Osteoblast (primary cell): ENCODE results near the gene SUPT6H. TPM values are rescaled to one million over a fixed set of nuclear protein-coding genes. Genes with fewer than 3 reads are reported as not detected.

Experiments used
- DNase-seq: peaks from one replicate; pipeline ENCODE4 v3.0.0; 2011; ENCODE audit warnings: low spot score, mixed read lengths; ENCODE audit not compliant: insufficient read length; ENCODE audit errors: missing footprints
- H2AFZ ChIP-seq: 2 replicates; pipeline ENCODE4 v1.6.0; 2011; ENCODE audit warnings: mild to moderate bottlenecking, low read length
- H3K27ac ChIP-seq: 2 replicates; pipeline ENCODE4 v1.5.1; 2011; ENCODE audit warnings: mild to moderate bottlenecking, low read depth, low read length, moderate library complexity
- H3K27me3 ChIP-seq: 2 replicates; pipeline ENCODE4 v1.6.0; 2012; ENCODE audit warnings: mild to moderate bottlenecking, control low read depth, inconsistent platforms, low read length, moderate library complexity; ENCODE audit not compliant: insufficient read depth
- H3K36me3 ChIP-seq: 2 replicates; pipeline ENCODE4 v1.5.1; 2011; ENCODE audit warnings: mild to moderate bottlenecking, low read length, control low read depth, moderate library complexity; ENCODE audit not compliant: insufficient read depth
- H3K4me1 ChIP-seq: 2 replicates; pipeline ENCODE4 v1.5.1; 2011; ENCODE audit warnings: mild to moderate bottlenecking, low read length, control low read depth, moderate library complexity; ENCODE audit not compliant: insufficient read depth
- H3K4me2 ChIP-seq: 2 replicates; pipeline ENCODE4 v1.6.0; 2011; ENCODE audit warnings: mild to moderate bottlenecking, low read length; ENCODE audit not compliant: insufficient read depth
- H3K4me3 ChIP-seq: fragments of 200-600 bp; sonication (generic); 3 replicates; pipeline ENCODE4 v1.5.1; 2012; ENCODE audit warnings: mild to moderate bottlenecking, low read length, inconsistent platforms; ENCODE audit not compliant: insufficient read depth
- H3K79me2 ChIP-seq: 2 replicates; pipeline ENCODE4 v1.6.0; 2012; ENCODE audit warnings: mild to moderate bottlenecking, low read length, control low read depth, inconsistent platforms; ENCODE audit not compliant: insufficient read depth
- H3K9me3 ChIP-seq: 2 replicates; pipeline ENCODE4 v1.5.1; 2011; ENCODE audit warnings: low read depth, low read length, control low read depth
- H4K20me1 ChIP-seq: 2 replicates; pipeline ENCODE4 v1.6.0; 2012; ENCODE audit warnings: mild to moderate bottlenecking, low read length, control low read depth; ENCODE audit not compliant: insufficient read depth
- total RNA-seq: library from RNA; depleted of rRNA; stranded (reverse); fragments of >200 nt; gene quantifications from 2 replicates; pipeline ENCODE4 v1.2.3, GENCODE V29; 2012
- TF ChIP-seq, protein P1 (sequence below): IDR thresholded peaks from 2 replicates; pipeline ENCODE4 v1.5.1; 2011; ENCODE audit warnings: mild to moderate bottlenecking, low read depth, low read length, moderate library complexity; ENCODE audit errors: extremely low read depth

SUPT6H gene
- total RNA-seq, 1 donor, result 47.4 TPM

- no peaks in the 10 kb centered on the region for H3K27me3 ChIP-seq
Observed at GRCh38 chr17:28748852-28749515, 87.0 kb downstream of the SUPT6H start.

DNA sequence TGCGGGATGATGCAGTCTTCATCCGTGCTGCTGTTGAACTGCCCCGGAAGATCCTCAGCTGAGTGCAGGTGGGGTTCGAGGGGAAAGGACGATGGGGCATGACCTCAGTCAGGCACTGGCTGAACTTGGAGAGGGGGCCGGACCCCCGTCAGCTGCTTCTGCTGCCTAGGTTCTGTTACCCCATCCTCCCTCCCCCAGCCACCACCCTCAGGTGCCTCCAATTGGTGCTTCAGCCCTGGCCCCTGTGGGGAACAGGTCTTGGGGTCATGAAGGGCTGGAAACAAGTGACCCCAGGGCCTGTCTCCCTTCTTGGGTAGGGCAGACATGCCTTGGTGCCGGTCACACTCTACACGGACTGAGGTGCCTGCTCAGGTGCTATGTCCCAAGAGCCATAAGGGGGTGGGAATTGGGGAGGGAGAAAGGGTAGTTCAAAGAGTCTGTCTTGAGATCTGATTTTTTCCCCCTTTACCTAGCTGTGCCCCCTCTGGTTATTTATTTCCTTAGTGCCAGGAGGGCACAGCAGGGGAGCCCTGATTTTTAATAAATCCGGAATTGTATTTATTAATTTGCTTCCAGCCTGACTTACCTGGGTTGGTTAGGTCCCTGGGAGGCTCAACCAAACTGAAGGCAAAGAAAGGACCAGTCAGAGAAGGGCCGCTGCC is 87.6 kb downstream of the SUPT6H start:
- peaks cover 58% of the 10 kb centered on the region for H3K79me2 ChIP-seq
- peak overlapping the region; percentile 12 for H3K27ac ChIP-seq
- H3K4me2 ChIP-seq, result no peak overlapping the region
- TF ChIP-seq, protein P1, sequence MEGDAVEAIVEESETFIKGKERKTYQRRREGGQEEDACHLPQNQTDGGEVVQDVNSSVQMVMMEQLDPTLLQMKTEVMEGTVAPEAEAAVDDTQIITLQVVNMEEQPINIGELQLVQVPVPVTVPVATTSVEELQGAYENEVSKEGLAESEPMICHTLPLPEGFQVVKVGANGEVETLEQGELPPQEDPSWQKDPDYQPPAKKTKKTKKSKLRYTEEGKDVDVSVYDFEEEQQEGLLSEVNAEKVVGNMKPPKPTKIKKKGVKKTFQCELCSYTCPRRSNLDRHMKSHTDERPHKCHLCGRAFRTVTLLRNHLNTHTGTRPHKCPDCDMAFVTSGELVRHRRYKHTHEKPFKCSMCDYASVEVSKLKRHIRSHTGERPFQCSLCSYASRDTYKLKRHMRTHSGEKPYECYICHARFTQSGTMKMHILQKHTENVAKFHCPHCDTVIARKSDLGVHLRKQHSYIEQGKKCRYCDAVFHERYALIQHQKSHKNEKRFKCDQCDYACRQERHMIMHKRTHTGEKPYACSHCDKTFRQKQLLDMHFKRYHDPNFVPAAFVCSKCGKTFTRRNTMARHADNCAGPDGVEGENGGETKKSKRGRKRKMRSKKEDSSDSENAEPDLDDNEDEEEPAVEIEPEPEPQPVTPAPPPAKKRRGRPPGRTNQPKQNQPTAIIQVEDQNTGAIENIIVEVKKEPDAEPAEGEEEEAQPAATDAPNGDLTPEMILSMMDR, result no peak
- H3K4me1 ChIP-seq, result peaks cover 18% of the 10 kb centered on the region
- no peak overlapping the region for H3K4me3 ChIP-seq
- H4K20me1 ChIP-seq, result peaks cover 51% of the 10 kb centered on the region
- no peak overlapping the region for H2AFZ ChIP-seq
- no peaks in the 10 kb centered on the region for H3K27me3 ChIP-seq
- no peaks in the 10 kb centered on the region for H3K9me3 ChIP-seq
- DNase-seq, result peak; percentile 55
- H3K36me3 ChIP-seq, result peaks cover 54% of the 10 kb centered on the region

More at GRCh38 chr17:28748852-28749515, 87.0 kb downstream of the SUPT6H start:
- peaks cover 51% of the 10 kb centered on the region for H4K20me1 ChIP-seq
- H3K4me3 ChIP-seq, result no peak overlapping the region
- H3K27ac ChIP-seq, result peak overlapping the region; percentile 12
- H3K79me2 ChIP-seq, result peaks cover 63% of the 10 kb centered on the region
- H3K9me3 ChIP-seq, result no peaks in the 10 kb centered on the region
- peaks cover 18% of the 10 kb centered on the region for H3K4me1 ChIP-seq
- no peak overlapping the region for H3K4me2 ChIP-seq
- H3K36me3 ChIP-seq, result peaks cover 54% of the 10 kb centered on the region
- TF ChIP-seq, protein P1, result no peak
- no peak for DNase-seq
- no peak overlapping the region for H2AFZ ChIP-seq

DNA sequence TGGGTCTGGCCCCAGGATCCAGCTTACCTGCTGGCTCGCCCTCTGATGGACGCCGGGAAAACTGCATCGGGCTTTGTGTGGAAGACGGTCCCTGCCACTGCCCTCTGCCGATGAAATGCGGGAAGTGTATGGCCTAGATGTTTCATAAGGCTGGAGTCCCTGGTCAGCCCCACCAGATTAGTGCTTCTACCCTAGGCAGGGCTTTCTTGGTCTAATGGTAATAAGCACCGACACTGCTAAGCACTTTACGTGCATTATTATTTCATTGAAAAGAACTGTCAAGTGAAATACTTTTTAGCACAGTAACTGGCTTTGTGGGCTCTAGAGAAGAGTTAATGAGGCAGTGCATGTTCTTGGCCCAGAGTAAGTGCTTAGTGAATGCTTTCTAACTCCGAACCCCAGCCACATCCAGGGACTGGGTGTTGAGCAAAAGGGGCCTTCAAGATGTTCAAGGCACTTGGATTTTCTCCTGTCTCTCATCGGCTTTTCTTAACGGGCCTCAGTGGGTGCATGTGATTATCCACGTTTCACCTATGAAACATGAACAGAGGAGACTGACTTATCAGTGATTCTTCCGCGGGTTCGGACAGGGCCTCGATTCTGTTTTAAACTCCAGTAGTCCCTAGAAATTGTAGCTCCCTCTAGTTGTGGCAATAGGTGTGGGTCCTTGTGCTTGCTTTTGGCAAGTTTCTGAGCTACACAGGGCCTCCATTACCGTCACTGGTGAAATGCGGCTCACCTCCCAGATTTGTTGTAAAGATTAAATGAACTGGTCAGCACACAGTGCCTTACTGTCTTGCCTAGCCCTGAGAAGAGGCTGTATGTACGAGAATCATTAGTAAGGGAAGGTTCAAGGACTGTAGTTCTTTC is 88.4 kb downstream of the SUPT6H start:
- Histone ChIP-seq H4K20me1 (peaks cover 51% of the 10 kb centered on the region), H3K79me2 (peaks cover 50% of the 10 kb centered on the region), H3K36me3 (peaks cover 54% of the 10 kb centered on the region)

More for the DNA sequence above, 88.4 kb downstream of the SUPT6H start:
- Histone ChIP-seq H3K4me1 (peaks cover 15% of the 10 kb centered on the region), H3K27ac (peak overlapping the region; percentile 5), H3K9me3 (no peaks in the 10 kb centered on the region), H2AFZ (no peak overlapping the region), H3K4me3 (no peak overlapping the region), H3K4me2 (no peak overlapping the region), H3K27me3 (no peaks in the 10 kb centered on the region)
- TF ChIP-seq, protein P1, result peak; percentile 100
- DNase-seq, result peak; percentile 96
